Measurements from ENCODE around the gene ATOSA. TPM values are rescaled to one million over a fixed set of nuclear protein-coding genes. Genes with fewer than 3 reads are reported as not detected.
A peak's percentile ranks its signal among the peaks of the same experiment; 100 is the strongest.

ATOSA gene
- 3.6 TPM for polyA plus RNA-seq (2013, experiment 1 of 2)
- 5.8 TPM for polyA plus RNA-seq (2013, experiment 2 of 2)

- under 1% methylated on average over 50 of the region's 55 CpGs for WGBS
- Histone ChIP-seq H3K27me3 (ENCODE audit: insufficient read depth, low read length) (peaks cover 13% of the 10 kb centered on the region; the same call in 1 of the 2 replicates), H3K4me1 (ENCODE audit: insufficient read depth, low read length) (peaks cover 10% of the 10 kb centered on the region; the same call in 1 of the 2 replicates), H3K9ac (ENCODE audit: low read depth, low read length) (peak within 1 kb of the TSS; percentile 66), H3K36me3 (ENCODE audit: insufficient read depth, low read length) (no peaks in the 10 kb centered on the region; the same call in 1 of the 2 replicates), H3K27ac (ENCODE audit: low read depth, low read length) (peak within 1 kb of the TSS; percentile 72; the same call in 1 of the 2 replicates), H3K9me3 (ENCODE audit: insufficient read depth, low read depth, low read length) (no peaks in the 10 kb centered on the region), H3K4me3 (ENCODE audit: low read length) (peak within 1 kb of the TSS; percentile 93)
These were observed at the start of gene ATOSA for GRCh38 chr15:52679232-52680040. ATOSA (minus strand) TSS chr15:52679388; CDS start chr15:52678021, 1,367 bp downstream.

GRCh38 chr15:52728899-52729298, 49.7 kb upstream of the ATOSA start:
- H3K4me1 ChIP-seq (ENCODE audit: insufficient read depth, low read length) = peaks cover 12% of the 10 kb centered on the region
- no peaks in the 10 kb centered on the region for H3K36me3 ChIP-seq (ENCODE audit: insufficient read depth, low read length)
- no peaks in the 10 kb centered on the region for H3K9me3 ChIP-seq (ENCODE audit: insufficient read depth, low read depth, low read length)
- H3K9ac ChIP-seq (ENCODE audit: low read depth, low read length) = no peak overlapping the region
- 94% methylated on average over 2 of the region's 2 CpGs for whole genome bisulfite sequencing
- no peak overlapping the region for H3K4me3 ChIP-seq (ENCODE audit: low read length)
- no peak overlapping the region for H3K27ac ChIP-seq (ENCODE audit: low read depth, low read length)
- H3K27me3 ChIP-seq (ENCODE audit: insufficient read depth, low read length) = no peaks in the 10 kb centered on the region

GRCh38 chr15:52727815-52728214, 48.6 kb upstream of the ATOSA start:
- WGBS = 96% methylated on average over 3 of the region's 3 CpGs
- Histone ChIP-seq H3K27me3 (ENCODE audit: insufficient read depth, low read length) (no peaks in the 10 kb centered on the region), H3K4me1 (ENCODE audit: insufficient read depth, low read length) (peaks cover 6% of the 10 kb centered on the region), H3K27ac (ENCODE audit: low read depth, low read length) (no peak overlapping the region), H3K9ac (ENCODE audit: low read depth, low read length) (no peak overlapping the region), H3K9me3 (ENCODE audit: insufficient read depth, low read depth, low read length) (no peaks in the 10 kb centered on the region), H3K36me3 (ENCODE audit: insufficient read depth, low read length) (no peaks in the 10 kb centered on the region), H3K4me3 (ENCODE audit: low read length) (no peak overlapping the region)

GRCh38 chr15:52726195-52726594, 47.0 kb upstream of the ATOSA start:
- peaks cover 6% of the 10 kb centered on the region for H3K4me1 ChIP-seq (ENCODE audit: insufficient read depth, low read length)
- no peak overlapping the region for H3K27ac ChIP-seq (ENCODE audit: low read depth, low read length)
- 100% methylated on average over 1 of the region's 2 CpGs for WGBS

GRCh38 chr15:52718551-52718950, 39.4 kb upstream of the ATOSA start:
- no peaks in the 10 kb centered on the region for H3K4me1 ChIP-seq (ENCODE audit: insufficient read depth, low read length)
- WGBS = 80% methylated on average over 2 of the region's 2 CpGs
- H3K27ac ChIP-seq (ENCODE audit: low read depth, low read length) = no peak overlapping the region
- H3K9me3 ChIP-seq (ENCODE audit: insufficient read depth, low read depth, low read length) = no peaks in the 10 kb centered on the region
- H3K4me3 ChIP-seq (ENCODE audit: low read length) = no peak overlapping the region
- H3K27me3 ChIP-seq (ENCODE audit: insufficient read depth, low read length) = no peaks in the 10 kb centered on the region
- H3K9ac ChIP-seq (ENCODE audit: low read depth, low read length) = no peak overlapping the region
- H3K36me3 ChIP-seq (ENCODE audit: insufficient read depth, low read length) = no peaks in the 10 kb centered on the region

More at GRCh38 chr15:52726195-52726594, 47.0 kb upstream of the ATOSA start:
- Histone ChIP-seq H3K4me3 (ENCODE audit: low read length) (no peak overlapping the region), H3K9ac (ENCODE audit: low read depth, low read length) (no peak overlapping the region), H3K36me3 (ENCODE audit: insufficient read depth, low read length) (no peaks in the 10 kb centered on the region), H3K27me3 (ENCODE audit: insufficient read depth, low read length) (no peaks in the 10 kb centered on the region), H3K9me3 (ENCODE audit: insufficient read depth, low read depth, low read length) (no peaks in the 10 kb centered on the region)

- Histone ChIP-seq H3K36me3 (ENCODE audit: insufficient read depth, low read length) (no peaks in the 10 kb centered on the region), H3K9ac (ENCODE audit: low read depth, low read length) (no peak overlapping the region), H3K9me3 (ENCODE audit: insufficient read depth, low read depth, low read length) (no peaks in the 10 kb centered on the region), H3K27ac (ENCODE audit: low read depth, low read length) (no peak overlapping the region), H3K27me3 (ENCODE audit: insufficient read depth, low read length) (no peaks in the 10 kb centered on the region), H3K4me3 (ENCODE audit: low read length) (no peak overlapping the region), H3K4me1 (ENCODE audit: insufficient read depth, low read length) (no peaks in the 10 kb centered on the region)
- WGBS = 84% methylated on average over 6 of the region's 6 CpGs
These were observed 38.7 kb upstream of the ATOSA start for GRCh38 chr15:52717924-52718323.

GRCh38 chr15:52717481-52717880, 38.3 kb upstream of the ATOSA start:
- Histone ChIP-seq H3K36me3 (ENCODE audit: insufficient read depth, low read length) (no peaks in the 10 kb centered on the region), H3K9ac (ENCODE audit: low read depth, low read length) (no peak overlapping the region), H3K27me3 (ENCODE audit: insufficient read depth, low read length) (no peaks in the 10 kb centered on the region), H3K9me3 (ENCODE audit: insufficient read depth, low read depth, low read length) (no peaks in the 10 kb centered on the region), H3K27ac (ENCODE audit: low read depth, low read length) (no peak overlapping the region), H3K4me1 (ENCODE audit: insufficient read depth, low read length) (no peaks in the 10 kb centered on the region), H3K4me3 (ENCODE audit: low read length) (no peak overlapping the region)
- WGBS = 90% methylated on average over 6 of the region's 6 CpGs

GRCh38 chr15:52716536-52716935, 37.3 kb upstream of the ATOSA start:
- no peak overlapping the region for H3K4me3 ChIP-seq (ENCODE audit: low read length)
- no peak overlapping the region for H3K9ac ChIP-seq (ENCODE audit: low read depth, low read length)
- WGBS = 83% methylated on average over 2 of the region's 2 CpGs
- no peaks in the 10 kb centered on the region for H3K36me3 ChIP-seq (ENCODE audit: insufficient read depth, low read length)
- no peaks in the 10 kb centered on the region for H3K27me3 ChIP-seq (ENCODE audit: insufficient read depth, low read length)
- no peaks in the 10 kb centered on the region for H3K4me1 ChIP-seq (ENCODE audit: insufficient read depth, low read length)
- no peak overlapping the region for H3K27ac ChIP-seq (ENCODE audit: low read depth, low read length)
- no peaks in the 10 kb centered on the region for H3K9me3 ChIP-seq (ENCODE audit: insufficient read depth, low read depth, low read length)

- no peaks in the 10 kb centered on the region for H3K36me3 ChIP-seq (ENCODE audit: insufficient read depth, low read length)
- H3K4me3 ChIP-seq (ENCODE audit: low read length) = no peak overlapping the region
- H3K27ac ChIP-seq (ENCODE audit: low read depth, low read length) = no peak overlapping the region
- H3K27me3 ChIP-seq (ENCODE audit: insufficient read depth, low read length) = no peaks in the 10 kb centered on the region
- WGBS = 83% methylated on average over 5 of the region's 5 CpGs
- H3K9me3 ChIP-seq (ENCODE audit: insufficient read depth, low read depth, low read length) = no peaks in the 10 kb centered on the region
- no peak overlapping the region for H3K9ac ChIP-seq (ENCODE audit: low read depth, low read length)
- no peaks in the 10 kb centered on the region for H3K4me1 ChIP-seq (ENCODE audit: insufficient read depth, low read length)
These were observed 36.2 kb upstream of the ATOSA start for GRCh38 chr15:52715411-52715810.

GRCh38 chr15:52714968-52715367, 35.8 kb upstream of the ATOSA start:
- H3K27me3 ChIP-seq (ENCODE audit: insufficient read depth, low read length) = no peaks in the 10 kb centered on the region
- no peak overlapping the region for H3K4me3 ChIP-seq (ENCODE audit: low read length)
- no peaks in the 10 kb centered on the region for H3K9me3 ChIP-seq (ENCODE audit: insufficient read depth, low read depth, low read length)
- WGBS = 94% methylated on average over 3 of the region's 3 CpGs
- H3K36me3 ChIP-seq (ENCODE audit: insufficient read depth, low read length) = no peaks in the 10 kb centered on the region
- no peak overlapping the region for H3K9ac ChIP-seq (ENCODE audit: low read depth, low read length)
- peaks cover 2% of the 10 kb centered on the region for H3K4me1 ChIP-seq (ENCODE audit: insufficient read depth, low read length)
- H3K27ac ChIP-seq (ENCODE audit: low read depth, low read length) = no peak overlapping the region

- Histone ChIP-seq H3K36me3 (ENCODE audit: insufficient read depth, low read length) (no peaks in the 10 kb centered on the region), H3K9me3 (ENCODE audit: insufficient read depth, low read depth, low read length) (no peaks in the 10 kb centered on the region), H3K9ac (ENCODE audit: low read depth, low read length) (no peak overlapping the region), H3K27me3 (ENCODE audit: insufficient read depth, low read length) (no peaks in the 10 kb centered on the region), H3K4me3 (ENCODE audit: low read length) (no peak overlapping the region), H3K4me1 (ENCODE audit: insufficient read depth, low read length) (peaks cover 4% of the 10 kb centered on the region), H3K27ac (ENCODE audit: low read depth, low read length) (no peak overlapping the region)
- 91% methylated on average over 2 of the region's 2 CpGs for WGBS
These were observed 31.7 kb upstream of the ATOSA start for GRCh38 chr15:52710708-52711389.
